Neural cell (in vitro differentiated cells): Measurements from ENCODE around the gene HSPA12A. TPM values are rescaled to one million over a fixed set of nuclear protein-coding genes. Genes with fewer than 3 reads are reported as not detected.

Source experiments
- H2AFZ ChIP-seq: fragments of 200-600, 300-800 bp; sonication (generic), shearing (Covaris generic); 2 replicates; pipeline ENCODE4 v1.6.0; 2014; ENCODE audit warnings: low read depth, mild to moderate bottlenecking, antibody characterized with exemption, low read length, moderate library complexity
- H3F3A ChIP-seq: fragments of 200-600 bp; shearing (Covaris generic); 2 replicates; pipeline ENCODE4 v1.6.1; 2016; ENCODE audit warnings: mild to moderate bottlenecking, moderate library complexity, mixed read lengths, antibody characterized with exemption, low read length; ENCODE audit not compliant: insufficient read depth, poor library complexity, severe bottlenecking
- H3K27ac ChIP-seq: fragments of 200-600, 300-800 bp; sonication (generic), shearing (Covaris generic); 2 replicates; pipeline ENCODE4 v1.5.1; 2014; ENCODE audit warnings: mild to moderate bottlenecking, low read length, moderate library complexity
- H3K27me3 ChIP-seq: fragments of 300-800, 200-600 bp; sonication (generic), shearing (Covaris generic); 2 replicates; pipeline ENCODE4 v1.6.0; 2014; ENCODE audit warnings: mild to moderate bottlenecking, low read depth, low read length, moderate library complexity; ENCODE audit not compliant: insufficient read depth
- H3K36me3 ChIP-seq: fragments of 300-800, 200-600 bp; sonication (generic), shearing (Covaris generic); 2 replicates; pipeline ENCODE4 v1.5.1; 2014; ENCODE audit warnings: mild to moderate bottlenecking, antibody characterized with exemption, low read length, moderate library complexity; ENCODE audit not compliant: insufficient read depth
- H3K4me2 ChIP-seq: fragments of 300-800, 200-600 bp; sonication (generic), shearing (Covaris generic); 2 replicates; pipeline ENCODE4 v1.6.0; 2014; ENCODE audit warnings: mild to moderate bottlenecking, low read length
- H3K4me3 ChIP-seq: fragments of 300-800, 200-600 bp; sonication (generic), shearing (Covaris generic); 2 replicates; pipeline ENCODE4 v1.5.1; 2014; ENCODE audit warnings: mild to moderate bottlenecking, low read length, moderate library complexity
- H3K79me2 ChIP-seq: fragments of 200-600 bp; shearing (Covaris generic); replicated peaks from 2 replicates; pipeline ENCODE4 v1.6.0; 2014; ENCODE audit warnings: mild to moderate bottlenecking, low read length, moderate library complexity; ENCODE audit not compliant: insufficient read depth
- H3K9ac ChIP-seq: fragments of 300-800, 200-600 bp; sonication (generic), shearing (Covaris generic); 2 replicates; pipeline ENCODE4 v1.6.1; 2016; ENCODE audit warnings: mild to moderate bottlenecking, low read length, mixed read lengths
- H3K9me2 ChIP-seq: fragments of 200-600 bp; shearing (Covaris generic); 2 replicates; pipeline ENCODE4 v1.6.1; 2016; ENCODE audit warnings: mild to moderate bottlenecking, low read length, mixed read lengths; ENCODE audit not compliant: insufficient read depth
- H3K9me3 ChIP-seq: fragments of 200-600, 300-800 bp; sonication (generic), shearing (Covaris generic); 2 replicates; pipeline ENCODE4 v1.6.1; 2016; ENCODE audit warnings: mild to moderate bottlenecking, mixed run types, low read length, moderate library complexity, mixed read lengths
- H4K20me1 ChIP-seq: fragments of 200-600 bp; shearing (Covaris generic); 2 replicates; pipeline ENCODE4 v1.6.1; 2016; ENCODE audit warnings: mild to moderate bottlenecking, mixed run types; ENCODE audit not compliant: insufficient read depth
- EP300 ChIP-seq: fragments of 450-650 bp; conservative IDR thresholded peaks from 2 replicates; pipeline ENCODE4 v1.6.1; 2014; ENCODE audit warnings: antibody characterized with exemption, mild to moderate bottlenecking, moderate library complexity; ENCODE audit not compliant: poor library complexity, severe bottlenecking
- EZH2 ChIP-seq: fragments of 200-600, 300-800 bp; shearing (Covaris generic), sonication (generic); IDR thresholded peaks from 2 replicates; pipeline ENCODE4 v1.6.1; 2014; ENCODE audit warnings: antibody characterized with exemption, low read length, borderline replicate concordance, mild to moderate bottlenecking; ENCODE audit not compliant: insufficient read depth, poor library complexity, severe bottlenecking
- MXI1 ChIP-seq: fragments of 450-650 bp; conservative IDR thresholded peaks from 2 replicates; pipeline ENCODE4 v1.6.1; 2014; ENCODE audit warnings: antibody characterized with exemption, mild to moderate bottlenecking; ENCODE audit not compliant: poor library complexity, severe bottlenecking
- POLR2AphosphoS5 ChIP-seq: IDR thresholded peaks from 2 replicates; pipeline ENCODE4 v1.6.1; 2012
- RAD21 ChIP-seq: fragments of 450-650 bp; conservative IDR thresholded peaks from 2 replicates; pipeline ENCODE4 v1.6.1; 2014; ENCODE audit warnings: antibody characterized with exemption, mild to moderate bottlenecking, moderate library complexity
- SMC3 ChIP-seq: fragments of 450-650 bp; conservative IDR thresholded peaks from 2 replicates; pipeline ENCODE4 v1.6.1; 2014; ENCODE audit warnings: antibody characterized with exemption, mild to moderate bottlenecking, moderate library complexity; ENCODE audit not compliant: poor library complexity
- TAF1 ChIP-seq: IDR thresholded peaks from 2 replicates; pipeline ENCODE4 v1.6.1; 2012; ENCODE audit warnings: low read depth
- polyA plus RNA-seq: library from polyadenylated mRNA; depleted of rRNA; stranded (reverse); fragments of >200 nt; gene quantifications from 2 replicates; pipeline ENCODE4 v1.2.3, GENCODE V29; 2014
- TF ChIP-seq, protein P1 (sequence below): fragments of 450-650 bp; IDR thresholded peaks from 2 replicates; pipeline ENCODE4 v1.5.1; 2014; ENCODE audit warnings: antibody characterized with exemption, mild to moderate bottlenecking, moderate library complexity; ENCODE audit not compliant: poor library complexity, severe bottlenecking
- TF ChIP-seq, protein P2 (sequence below): IDR thresholded peaks from 2 replicates; pipeline ENCODE4 v1.6.1; 2012; ENCODE audit warnings: borderline replicate concordance

HSPA12A gene
- polyA plus RNA-seq, 1 donor from 2014 or later = 5.9 TPM

GRCh38 chr10:116676633-116677032, 65.7 kb downstream of the HSPA12A start:
- Histone ChIP-seq H3K4me3 (no peak overlapping the region), H3K79me2 (no peaks in the 10 kb centered on the region), H3K9ac (no peak overlapping the region), H3K4me2 (no peak overlapping the region), H4K20me1 (no peaks in the 10 kb centered on the region), H3K36me3 (no peaks in the 10 kb centered on the region), H3K9me2 (no peaks in the 10 kb centered on the region), H3K27ac (no peak overlapping the region), H2AFZ (no peak overlapping the region), H3K27me3 (no peaks in the 10 kb centered on the region), H3F3A (no peaks in the 10 kb centered on the region), H3K9me3 (no peaks in the 10 kb centered on the region)
- TF ChIP-seq, protein P1, sequence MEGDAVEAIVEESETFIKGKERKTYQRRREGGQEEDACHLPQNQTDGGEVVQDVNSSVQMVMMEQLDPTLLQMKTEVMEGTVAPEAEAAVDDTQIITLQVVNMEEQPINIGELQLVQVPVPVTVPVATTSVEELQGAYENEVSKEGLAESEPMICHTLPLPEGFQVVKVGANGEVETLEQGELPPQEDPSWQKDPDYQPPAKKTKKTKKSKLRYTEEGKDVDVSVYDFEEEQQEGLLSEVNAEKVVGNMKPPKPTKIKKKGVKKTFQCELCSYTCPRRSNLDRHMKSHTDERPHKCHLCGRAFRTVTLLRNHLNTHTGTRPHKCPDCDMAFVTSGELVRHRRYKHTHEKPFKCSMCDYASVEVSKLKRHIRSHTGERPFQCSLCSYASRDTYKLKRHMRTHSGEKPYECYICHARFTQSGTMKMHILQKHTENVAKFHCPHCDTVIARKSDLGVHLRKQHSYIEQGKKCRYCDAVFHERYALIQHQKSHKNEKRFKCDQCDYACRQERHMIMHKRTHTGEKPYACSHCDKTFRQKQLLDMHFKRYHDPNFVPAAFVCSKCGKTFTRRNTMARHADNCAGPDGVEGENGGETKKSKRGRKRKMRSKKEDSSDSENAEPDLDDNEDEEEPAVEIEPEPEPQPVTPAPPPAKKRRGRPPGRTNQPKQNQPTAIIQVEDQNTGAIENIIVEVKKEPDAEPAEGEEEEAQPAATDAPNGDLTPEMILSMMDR = no peak
- TF ChIP-seq SMC3 (no peak), RAD21 (no peak), TAF1 (no peak), MXI1 (no peak), EP300 (no peak), POLR2AphosphoS5 (no peak), EZH2 (no peak)
- TF ChIP-seq, protein P2, sequence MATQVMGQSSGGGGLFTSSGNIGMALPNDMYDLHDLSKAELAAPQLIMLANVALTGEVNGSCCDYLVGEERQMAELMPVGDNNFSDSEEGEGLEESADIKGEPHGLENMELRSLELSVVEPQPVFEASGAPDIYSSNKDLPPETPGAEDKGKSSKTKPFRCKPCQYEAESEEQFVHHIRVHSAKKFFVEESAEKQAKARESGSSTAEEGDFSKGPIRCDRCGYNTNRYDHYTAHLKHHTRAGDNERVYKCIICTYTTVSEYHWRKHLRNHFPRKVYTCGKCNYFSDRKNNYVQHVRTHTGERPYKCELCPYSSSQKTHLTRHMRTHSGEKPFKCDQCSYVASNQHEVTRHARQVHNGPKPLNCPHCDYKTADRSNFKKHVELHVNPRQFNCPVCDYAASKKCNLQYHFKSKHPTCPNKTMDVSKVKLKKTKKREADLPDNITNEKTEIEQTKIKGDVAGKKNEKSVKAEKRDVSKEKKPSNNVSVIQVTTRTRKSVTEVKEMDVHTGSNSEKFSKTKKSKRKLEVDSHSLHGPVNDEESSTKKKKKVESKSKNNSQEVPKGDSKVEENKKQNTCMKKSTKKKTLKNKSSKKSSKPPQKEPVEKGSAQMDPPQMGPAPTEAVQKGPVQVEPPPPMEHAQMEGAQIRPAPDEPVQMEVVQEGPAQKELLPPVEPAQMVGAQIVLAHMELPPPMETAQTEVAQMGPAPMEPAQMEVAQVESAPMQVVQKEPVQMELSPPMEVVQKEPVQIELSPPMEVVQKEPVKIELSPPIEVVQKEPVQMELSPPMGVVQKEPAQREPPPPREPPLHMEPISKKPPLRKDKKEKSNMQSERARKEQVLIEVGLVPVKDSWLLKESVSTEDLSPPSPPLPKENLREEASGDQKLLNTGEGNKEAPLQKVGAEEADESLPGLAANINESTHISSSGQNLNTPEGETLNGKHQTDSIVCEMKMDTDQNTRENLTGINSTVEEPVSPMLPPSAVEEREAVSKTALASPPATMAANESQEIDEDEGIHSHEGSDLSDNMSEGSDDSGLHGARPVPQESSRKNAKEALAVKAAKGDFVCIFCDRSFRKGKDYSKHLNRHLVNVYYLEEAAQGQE = no peak

GRCh38 chr10:116676118-116676517, 66.2 kb downstream of the HSPA12A start:
- no peak overlapping the region for H2AFZ ChIP-seq
- no peaks in the 10 kb centered on the region for H3F3A ChIP-seq
- H3K27ac ChIP-seq = no peak overlapping the region
- no peak overlapping the region for H3K9ac ChIP-seq
- H3K9me2 ChIP-seq = no peaks in the 10 kb centered on the region
- H3K9me3 ChIP-seq = no peaks in the 10 kb centered on the region
- H3K4me3 ChIP-seq = no peak overlapping the region
- H3K4me2 ChIP-seq = no peak overlapping the region
- H3K36me3 ChIP-seq = no peaks in the 10 kb centered on the region
- no peaks in the 10 kb centered on the region for H3K79me2 ChIP-seq
- no peaks in the 10 kb centered on the region for H4K20me1 ChIP-seq
- no peak for TF ChIP-seq EZH2
- TF ChIP-seq, protein P2 = no peak
- no peak for TF ChIP-seq SMC3
- no peak for TF ChIP-seq RAD21
- no peaks in the 10 kb centered on the region for H3K27me3 ChIP-seq
